ENCODE measurements around the gene NEDD8. TPM values are rescaled to one million over a fixed set of nuclear protein-coding genes. Genes with fewer than 3 reads are reported as not detected.

NEDD8 gene
- total and polyA plus RNA-seq, 2 donors (not counting 3 experiments of a cell fraction or from before 2014, with no cell fraction given) = 243 to 316 TPM

DNA sequence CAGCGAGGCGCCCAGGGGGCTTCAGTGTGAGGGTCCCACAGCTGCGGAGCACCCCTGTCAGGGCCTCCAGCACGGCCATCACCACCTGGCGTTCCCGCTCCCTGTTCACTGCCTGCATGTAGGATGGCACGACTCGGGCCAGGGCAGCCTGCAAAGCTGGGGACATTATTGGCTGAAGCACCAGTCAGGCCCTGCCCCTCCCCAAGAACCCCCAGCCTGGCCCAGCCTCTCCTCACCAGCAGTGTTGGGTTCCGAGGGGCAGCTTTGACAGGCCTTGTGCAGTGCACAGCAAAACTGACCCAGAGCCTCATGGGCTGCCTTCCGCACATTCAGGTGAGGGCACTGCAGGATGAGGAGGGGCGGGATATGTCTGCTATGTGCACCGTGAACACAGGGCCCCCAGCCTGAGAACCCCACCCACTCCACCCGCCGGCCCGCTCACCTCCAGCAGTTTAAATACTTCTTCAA, 49.1 kb downstream of the NEDD8 start:
- CTCF ChIA-PET = interaction anchor here (1.9 kb wide), 1 partner anchor 114 kb away, joined by 7 read pairs; no protein-coding TSS in a partner anchor
- H2AFZ ChIP-seq (ENCODE audit: low read depth, low read length) = no peak overlapping the region
- H3K27me3 ChIP-seq (ENCODE audit: control insufficient read depth in 2 of 2, insufficient read depth in 2 of 2, low read length in 2 of 2) = no peaks in the 10 kb centered on the region
- intact Hi-C loops (cut with micrococcal nuclease) = no loop called here
- no peak overlapping the region for H3K4me3 ChIP-seq (replicated peaks in 1 of 3; ENCODE audit: insufficient read depth in 1 of 3, low read depth in 1 of 3, low read length in 3 of 3)
- no peak overlapping the region for H3K9ac ChIP-seq (replicated peaks; ENCODE audit: extremely low read depth, insufficient read depth, low read length)
- H3K9me1 ChIP-seq (replicated peaks; ENCODE audit: control insufficient read depth, extremely low read depth, insufficient read depth, low read length) = no peaks in the 10 kb centered on the region
- no peaks in the 10 kb centered on the region for H4K20me1 ChIP-seq (replicated peaks; ENCODE audit: control insufficient read depth, extremely low read depth, insufficient read depth, low read length)
- H3K27ac ChIP-seq (ENCODE audit: insufficient read depth, low read depth, low read length) = no peak overlapping the region
- no peak for DNase-seq (ENCODE audit: low read depth, low spot score)
- FAIRE-seq = no peak
- BruUV-seq (replicated peaks) = no TSS peak
- dilution Hi-C loops (cut with MboI; ENCODE audit: extremely low pct_ligation_motif_present, low sequenced_read_pairs) = no loop called here
- no peak for TF ChIP-seq POLR2A (IDR thresholded peaks at IDR 0.05; ENCODE audit: low read depth, low read length)
- no peak for TF ChIP-seq POLR2AphosphoS5 (IDR thresholded peaks at IDR 0.05; ENCODE audit: insufficient read depth, low read depth, low read length)
- TF ChIP-seq EZH2 (IDR thresholded peaks at IDR 0.05; ENCODE audit: borderline replicate concordance, low read depth, low read length, severe bottlenecking) = no peak
- no peak for TF ChIP-seq FOS (IDR thresholded peaks at IDR 0.05; ENCODE audit: borderline replicate concordance, insufficient read depth, low read length)
- TF ChIP-seq JUN (IDR thresholded peaks at IDR 0.05; ENCODE audit: borderline replicate concordance, insufficient read depth, insufficient read length, low read depth) = no peak
- TF ChIP-seq, protein P1, sequence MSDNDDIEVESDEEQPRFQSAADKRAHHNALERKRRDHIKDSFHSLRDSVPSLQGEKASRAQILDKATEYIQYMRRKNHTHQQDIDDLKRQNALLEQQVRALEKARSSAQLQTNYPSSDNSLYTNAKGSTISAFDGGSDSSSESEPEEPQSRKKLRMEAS (IDR thresholded peaks at IDR 0.05; ENCODE audit: insufficient read depth, insufficient read length) = no peak
- no peak for TF ChIP-seq GATA2 (IDR thresholded peaks at IDR 0.05; ENCODE audit: insufficient read depth, insufficient read length, low read depth, low read length)
- no peak for TF ChIP-seq MYC (IDR thresholded peaks at IDR 0.05; ENCODE audit: low read depth, low read length)
- TF ChIP-seq, protein P2, sequence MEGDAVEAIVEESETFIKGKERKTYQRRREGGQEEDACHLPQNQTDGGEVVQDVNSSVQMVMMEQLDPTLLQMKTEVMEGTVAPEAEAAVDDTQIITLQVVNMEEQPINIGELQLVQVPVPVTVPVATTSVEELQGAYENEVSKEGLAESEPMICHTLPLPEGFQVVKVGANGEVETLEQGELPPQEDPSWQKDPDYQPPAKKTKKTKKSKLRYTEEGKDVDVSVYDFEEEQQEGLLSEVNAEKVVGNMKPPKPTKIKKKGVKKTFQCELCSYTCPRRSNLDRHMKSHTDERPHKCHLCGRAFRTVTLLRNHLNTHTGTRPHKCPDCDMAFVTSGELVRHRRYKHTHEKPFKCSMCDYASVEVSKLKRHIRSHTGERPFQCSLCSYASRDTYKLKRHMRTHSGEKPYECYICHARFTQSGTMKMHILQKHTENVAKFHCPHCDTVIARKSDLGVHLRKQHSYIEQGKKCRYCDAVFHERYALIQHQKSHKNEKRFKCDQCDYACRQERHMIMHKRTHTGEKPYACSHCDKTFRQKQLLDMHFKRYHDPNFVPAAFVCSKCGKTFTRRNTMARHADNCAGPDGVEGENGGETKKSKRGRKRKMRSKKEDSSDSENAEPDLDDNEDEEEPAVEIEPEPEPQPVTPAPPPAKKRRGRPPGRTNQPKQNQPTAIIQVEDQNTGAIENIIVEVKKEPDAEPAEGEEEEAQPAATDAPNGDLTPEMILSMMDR (IDR thresholded peaks at IDR 0.05; ENCODE audit: extremely low read depth in 1 of 2, insufficient read depth in 1 of 2, low read depth in 1 of 2, low read length in 2 of 2) = no peak
- H3K9me3 ChIP-seq (replicated peaks; ENCODE audit: control insufficient read depth, insufficient read depth, low read length) = no peaks in the 10 kb centered on the region
- H3K4me1 ChIP-seq (ENCODE audit: control insufficient read depth, extremely low read depth, insufficient read depth, low read length) = peaks cover 6% of the 10 kb centered on the region
- peaks cover 0 to 40% of the 10 kb centered on the region in 2 experiments for H3K36me3 ChIP-seq (ENCODE audit: control insufficient read depth in 2 of 2, extremely low read depth in 1 of 2, insufficient read depth in 2 of 2, low read length in 2 of 2)
- POLR2A ChIA-PET = no interaction called here
- peaks cover 5% of the 10 kb centered on the region for H3K79me2 ChIP-seq (ENCODE audit: control insufficient read depth, insufficient read depth, low read length)
- no peak overlapping the region for H3K4me2 ChIP-seq (ENCODE audit: insufficient read depth, low read length)

All from endothelial cell of umbilical vein (primary cell).